NCI-H526 treated with DMSO at 0.1 percent for 48 hours (cell line): ENCODE measurements around the gene FAM228B.

Experiments used
- DNase-seq: peaks from one replicate; lab custom pipeline; 2025; lab: John Stamatoyannopoulos, UW

Gene FAM228B

DNA sequence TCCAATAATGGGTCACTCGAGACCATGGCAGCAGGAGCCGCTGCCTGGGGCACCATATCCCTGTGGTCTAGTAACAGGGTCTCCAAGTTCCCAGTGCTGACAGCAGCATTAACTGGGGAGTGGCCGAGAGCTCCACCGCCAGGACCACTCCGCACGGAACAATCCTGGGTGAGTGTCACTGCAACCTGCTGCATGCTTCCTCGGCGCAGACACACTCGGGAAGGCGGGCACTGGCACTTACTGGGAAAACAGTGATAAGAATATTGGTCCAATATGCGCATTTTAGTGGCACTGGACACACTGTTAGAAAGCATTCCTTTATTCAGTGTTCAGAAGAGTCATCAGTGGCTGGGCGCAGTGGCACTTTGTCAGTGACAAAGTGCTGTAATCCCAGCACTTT is 81.2 kb downstream of the FAM228B start:
- no peak for DNase-seq

- DNase-seq, result no peak
Observed at GRCh38 chr2:24205131-24205530, 81.9 kb downstream of the FAM228B start.

DNA sequence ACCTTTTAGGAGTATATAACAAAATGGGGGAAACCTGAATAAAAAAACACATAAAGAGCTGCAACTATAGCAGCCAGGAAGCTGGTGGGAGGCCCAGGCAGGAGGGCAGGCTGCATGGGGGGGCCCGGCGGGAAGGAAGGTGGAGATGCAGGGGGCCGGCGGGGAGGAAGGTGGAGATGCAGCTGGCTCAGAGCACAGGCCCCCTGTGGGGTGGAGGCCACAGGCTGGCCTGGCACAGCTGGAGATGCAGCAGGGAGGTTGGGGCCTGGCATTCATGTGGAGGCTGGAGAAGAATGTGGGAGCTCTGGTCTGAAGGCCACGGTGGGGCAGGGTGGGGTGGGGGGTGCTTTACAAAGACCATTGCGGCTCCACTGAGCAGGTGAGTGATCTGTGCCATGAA is 83.0 kb downstream of the FAM228B start:
- DNase-seq, result no peak

- DNase-seq, result no peak
Observed at GRCh38 chr2:24206714-24207113, 83.4 kb downstream of the FAM228B start.

GRCh38 chr2:24207359-24207758 is 84.1 kb downstream of the FAM228B start:
- DNase-seq, result no peak

DNA sequence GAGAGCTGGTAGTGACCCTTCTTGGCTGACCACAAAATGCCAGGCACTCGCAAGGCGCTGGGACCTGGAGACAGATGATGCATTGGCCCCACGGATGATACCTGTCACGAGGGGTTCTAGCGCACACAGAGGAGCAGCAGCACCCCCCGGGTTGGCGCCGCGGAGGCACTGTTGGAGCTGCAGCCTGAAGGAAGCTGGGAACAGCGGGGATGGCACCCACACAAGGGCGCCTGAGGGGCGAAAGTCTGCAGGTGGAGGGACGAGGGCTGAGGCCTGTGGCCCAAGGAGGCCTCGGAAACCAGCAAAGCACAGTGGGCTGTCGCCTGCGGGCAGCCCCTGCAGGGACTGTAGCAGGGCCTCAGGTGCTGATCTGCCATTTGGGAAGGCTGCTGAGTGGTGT is 85.2 kb downstream of the FAM228B start:
- no peak for DNase-seq

- no peak for DNase-seq
Observed at GRCh38 chr2:24209389-24210105, 86.3 kb downstream of the FAM228B start.

DNA sequence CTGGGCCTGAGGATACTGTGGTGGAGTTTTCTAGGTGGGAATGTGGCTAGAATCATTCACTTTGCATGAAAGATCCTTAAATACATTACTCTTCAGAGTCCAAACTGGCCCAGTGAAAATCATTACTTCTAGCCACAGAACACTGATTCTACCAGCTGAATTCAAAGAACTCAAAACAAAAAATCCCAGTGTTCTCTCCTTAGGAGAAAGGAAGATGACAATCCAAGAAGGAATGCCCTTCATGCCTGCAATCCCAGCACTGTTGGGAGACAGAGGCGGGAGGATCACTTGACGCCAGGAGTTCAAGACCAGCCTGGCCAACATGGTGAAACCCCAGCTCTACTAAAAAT is 86.8 kb downstream of the FAM228B start:
- DNase-seq, result no peak

DNA sequence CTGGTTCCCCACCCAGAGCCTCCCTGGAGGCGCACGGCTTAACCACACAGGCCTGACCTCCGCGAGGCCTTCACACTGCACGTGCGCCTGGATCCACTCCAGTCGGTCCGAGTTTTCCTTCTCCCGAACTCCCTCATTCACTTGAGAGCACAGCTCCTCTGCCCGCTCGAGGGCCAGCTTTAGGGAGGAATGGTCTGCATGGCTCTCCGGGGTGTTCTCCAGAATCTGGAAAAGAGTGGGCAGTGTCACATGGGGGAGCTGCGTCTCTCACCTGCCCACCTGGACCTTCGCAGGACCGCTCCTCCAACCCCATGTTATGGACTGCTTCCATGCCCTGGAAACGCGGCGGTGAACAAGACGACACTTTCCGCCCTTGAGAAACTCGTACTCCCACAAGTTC is 87.5 kb downstream of the FAM228B start:
- no peak for DNase-seq

DNA sequence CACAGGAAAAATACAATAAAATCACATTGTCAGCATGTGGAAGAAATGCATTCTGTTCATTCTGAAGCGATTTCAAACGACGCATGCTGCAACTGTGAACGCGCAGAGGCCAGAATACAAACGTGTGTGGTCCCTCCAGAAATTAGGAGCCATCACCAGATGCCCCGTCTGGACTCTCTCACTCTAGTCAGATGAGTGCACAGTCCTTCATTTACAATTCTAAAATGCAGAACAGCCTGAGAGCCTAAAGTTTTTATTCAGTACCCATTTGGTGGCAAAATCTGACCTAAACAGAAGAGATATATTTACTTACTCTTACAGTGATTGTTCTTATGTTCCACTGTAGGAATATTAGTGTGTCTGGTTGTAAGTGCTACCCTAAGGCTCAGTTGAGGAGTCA is 88.1 kb downstream of the FAM228B start:
- DNase-seq, result no peak

DNA sequence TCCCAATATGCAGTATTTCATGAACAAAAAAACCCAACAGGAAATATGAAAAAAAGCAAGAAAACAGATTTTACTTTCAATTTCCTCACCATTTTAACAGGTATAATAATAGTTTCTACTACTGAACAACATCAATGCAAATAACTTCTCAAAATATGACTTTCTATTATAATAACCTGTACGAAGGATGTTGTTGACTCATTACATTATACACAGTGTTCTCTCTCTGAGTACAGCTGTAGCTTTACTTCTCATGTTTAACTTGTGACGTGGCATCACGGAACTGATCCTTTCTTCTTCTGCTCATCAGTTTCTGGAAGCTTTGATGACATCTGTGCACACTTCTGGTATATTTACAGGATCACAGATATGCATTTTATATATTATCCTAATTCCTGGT is 91.6 kb downstream of the FAM228B start:
- no peak for DNase-seq
